HEK293 (cell line): ENCODE measurements around the gene VPS37C.

ENCODE experiments used
- BCL11A ChIP-seq: fragments of 450-650 bp; formaldehyde crosslinking; IDR thresholded peaks from 2 replicates; pipeline ENCODE4 v1.5.1; 2016; ENCODE audit warnings: low read depth, missing biosample characterization, missing genetic modification characterization
- GFI1B ChIP-seq: fragments of 450-650 bp; formaldehyde crosslinking; IDR thresholded peaks from 2 replicates; pipeline ENCODE4 v1.5.1; 2016; ENCODE audit warnings: missing biosample characterization, missing genetic modification characterization
- HOXA7 ChIP-seq: sonication (generic); formaldehyde crosslinking; IDR thresholded peaks from 2 replicates; pipeline ENCODE4 v1.8.1; 2022; ENCODE audit warnings: missing genetic modification reagents, borderline replicate concordance
- IKZF3 ChIP-seq: fragments of 450-650 bp; IDR thresholded peaks from 2 replicates; pipeline ENCODE4 v1.5.0; 2018; ENCODE audit warnings: missing biosample characterization, mild to moderate bottlenecking, missing genetic modification characterization, moderate library complexity
- KLF7 ChIP-seq: fragments of 450-650 bp; formaldehyde crosslinking; IDR thresholded peaks from 2 replicates; pipeline ENCODE4 v1.5.1; 2016; ENCODE audit warnings: missing biosample characterization, missing genetic modification characterization, borderline replicate concordance
- MZF1 ChIP-seq: fragments of 450-650 bp; formaldehyde crosslinking; IDR thresholded peaks from 2 replicates; pipeline ENCODE4 v1.5.1; 2017; ENCODE audit warnings: missing biosample characterization, missing genetic modification characterization, borderline replicate concordance
- OSR2 ChIP-seq: fragments of 450-650 bp; formaldehyde crosslinking; IDR thresholded peaks from 2 replicates; pipeline ENCODE4 v1.5.1; 2016; ENCODE audit warnings: missing biosample characterization, missing genetic modification characterization
- OVOL3 ChIP-seq: fragments of 450-650 bp; formaldehyde crosslinking; IDR thresholded peaks from 2 replicates; pipeline ENCODE4 v1.5.1; 2016; ENCODE audit warnings: missing biosample characterization, missing genetic modification characterization
- SALL2 ChIP-seq: fragments of 450-650 bp; formaldehyde crosslinking; IDR thresholded peaks from 2 replicates; pipeline ENCODE4 v1.5.0; 2017; ENCODE audit warnings: missing biosample characterization, mild to moderate bottlenecking, missing genetic modification characterization, borderline replicate concordance
- SCRT2 ChIP-seq: fragments of 450-650 bp; formaldehyde crosslinking; IDR thresholded peaks from 2 replicates; pipeline ENCODE4 v1.5.1; 2016; ENCODE audit warnings: missing biosample characterization, missing genetic modification characterization
- ZBTB1 ChIP-seq: fragments of 450-650 bp; formaldehyde crosslinking; IDR thresholded peaks from 2 replicates; pipeline ENCODE4 v1.5.1; 2016; ENCODE audit warnings: missing biosample characterization, missing genetic modification characterization
- ZBTB17 ChIP-seq: fragments of 450-650 bp; formaldehyde crosslinking; IDR thresholded peaks from 2 replicates; pipeline ENCODE4 v1.5.1; 2016; ENCODE audit warnings: missing biosample characterization, missing genetic modification characterization
- ZFP37 ChIP-seq: fragments of 450-650 bp; formaldehyde crosslinking; IDR thresholded peaks from 2 replicates; pipeline ENCODE4 v1.5.1; 2016; ENCODE audit warnings: missing biosample characterization, missing genetic modification characterization
- ZFP69B ChIP-seq: fragments of 450-650 bp; formaldehyde crosslinking; IDR thresholded peaks from 2 replicates; pipeline ENCODE4 v1.5.1; 2016; ENCODE audit warnings: missing biosample characterization, missing genetic modification characterization
- ZNF140 ChIP-seq: fragments of 450-650 bp; formaldehyde crosslinking; IDR thresholded peaks from 2 replicates; pipeline ENCODE4 v1.5.1; 2016; ENCODE audit warnings: missing biosample characterization, missing genetic modification characterization
- ZNF266 ChIP-seq: fragments of 450-650 bp; formaldehyde crosslinking; IDR thresholded peaks from 2 replicates; pipeline ENCODE4 v1.5.1; 2016; ENCODE audit warnings: missing biosample characterization, missing genetic modification characterization, low read depth
- ZNF324 ChIP-seq: fragments of 450-650 bp; formaldehyde crosslinking; IDR thresholded peaks from 2 replicates; pipeline ENCODE4 v1.5.1; 2016; ENCODE audit warnings: missing biosample characterization, missing genetic modification characterization
- ZNF335 ChIP-seq: fragments of 450-650 bp; formaldehyde crosslinking; conservative IDR thresholded peaks from 2 replicates; pipeline ENCODE4 v1.5.1; 2016; ENCODE audit warnings: missing biosample characterization, missing genetic modification characterization
- ZNF341 ChIP-seq: fragments of 450-650 bp; formaldehyde crosslinking; IDR thresholded peaks from 2 replicates; pipeline ENCODE4; 2016; ENCODE audit warnings: low read depth, missing biosample characterization, missing genetic modification characterization
- ZNF354C ChIP-seq: fragments of 450-650 bp; formaldehyde crosslinking; IDR thresholded peaks from 2 replicates; pipeline ENCODE4 v1.5.1; 2016; ENCODE audit warnings: missing biosample characterization, missing genetic modification characterization, low read depth, borderline replicate concordance
- ZNF449 ChIP-seq: fragments of 450-650 bp; formaldehyde crosslinking; IDR thresholded peaks from 2 replicates; pipeline ENCODE4 v1.5.1; 2017; ENCODE audit warnings: missing biosample characterization, mild to moderate bottlenecking, missing genetic modification characterization, moderate library complexity
- ZNF548 ChIP-seq: fragments of 450-650 bp; formaldehyde crosslinking; IDR thresholded peaks from 2 replicates; pipeline ENCODE4 v1.5.1; 2016; ENCODE audit warnings: missing biosample characterization, missing genetic modification characterization
- ZNF623 ChIP-seq: fragments of 450-650 bp; formaldehyde crosslinking; IDR thresholded peaks from 2 replicates; pipeline ENCODE4 v1.5.1; 2016; ENCODE audit warnings: missing biosample characterization, missing genetic modification characterization
- ZNF626 ChIP-seq: fragments of 450-650 bp; sonication (Bioruptor Pico); formaldehyde crosslinking; IDR thresholded peaks from 2 replicates; pipeline ENCODE4 v1.5.1; 2018; ENCODE audit warnings: missing biosample characterization, missing genetic modification characterization, inconsistent platforms
- ZNF629 ChIP-seq: fragments of 450-650 bp; formaldehyde crosslinking; IDR thresholded peaks from 2 replicates; pipeline ENCODE4 v1.5.1; 2017; ENCODE audit warnings: missing biosample characterization, missing genetic modification characterization
- ZNF670 ChIP-seq: fragments of 450-650 bp; formaldehyde crosslinking; IDR thresholded peaks from 2 replicates; pipeline ENCODE4 v1.5.1; 2016; ENCODE audit warnings: missing biosample characterization, missing genetic modification characterization, low read depth
- ZNF677 ChIP-seq: fragments of 450-650 bp; IDR thresholded peaks from 2 replicates; pipeline ENCODE4 v1.5.0; 2018; ENCODE audit warnings: missing biosample characterization, mild to moderate bottlenecking, missing genetic modification characterization, moderate library complexity
- ZNF707 ChIP-seq: fragments of 450-650 bp; formaldehyde crosslinking; IDR thresholded peaks from 2 replicates; pipeline ENCODE4 v1.5.1; 2016; ENCODE audit warnings: missing biosample characterization, missing genetic modification characterization
- ZNF843 ChIP-seq: fragments of 450-650 bp; formaldehyde crosslinking; IDR thresholded peaks from 2 replicates; pipeline ENCODE4 v1.5.1; 2016; ENCODE audit warnings: missing biosample characterization, missing genetic modification characterization
- ZSCAN16 ChIP-seq: fragments of 450-650 bp; formaldehyde crosslinking; IDR thresholded peaks from 2 replicates; pipeline ENCODE4 v1.5.1; 2016; ENCODE audit warnings: missing biosample characterization, missing genetic modification characterization
- TF ChIP-seq, protein P1 (sequence below): fragments of 450-650 bp; formaldehyde crosslinking; IDR thresholded peaks from 2 replicates; pipeline ENCODE4 v1.5.1; 2016; ENCODE audit warnings: missing biosample characterization, missing genetic modification characterization, borderline replicate concordance
- TF ChIP-seq, protein P2 (sequence below): fragments of 450-650 bp; formaldehyde crosslinking; IDR thresholded peaks from 2 replicates; pipeline ENCODE4 v1.5.1; 2016; ENCODE audit warnings: missing biosample characterization, missing genetic modification characterization
- TF ChIP-seq, protein P3 (sequence below): fragments of 450-650 bp; formaldehyde crosslinking; IDR thresholded peaks from 2 replicates; pipeline ENCODE4 v1.5.1; 2016; ENCODE audit warnings: missing biosample characterization, missing genetic modification characterization

VPS37C gene

GRCh38 chr11:61129639-61130523 is 31.3 kb downstream of the VPS37C start (continued):
- no peak for TF ChIP-seq OVOL3 (tag by site-specific recombination)
- no peak for TF ChIP-seq GFI1B (tag by site-specific recombination)
- no peak for TF ChIP-seq ZNF707 (tag by site-specific recombination)
- TF ChIP-seq BCL11A (tag by site-specific recombination) = no peak
- TF ChIP-seq ZNF677 (tag by site-specific recombination) = no peak
- peak; percentile 48 for TF ChIP-seq ZNF629 (tag by site-specific recombination)
- no peak for TF ChIP-seq ZNF449 (tag by site-specific recombination)
- no peak for TF ChIP-seq ZSCAN16
- TF ChIP-seq, protein P1, sequence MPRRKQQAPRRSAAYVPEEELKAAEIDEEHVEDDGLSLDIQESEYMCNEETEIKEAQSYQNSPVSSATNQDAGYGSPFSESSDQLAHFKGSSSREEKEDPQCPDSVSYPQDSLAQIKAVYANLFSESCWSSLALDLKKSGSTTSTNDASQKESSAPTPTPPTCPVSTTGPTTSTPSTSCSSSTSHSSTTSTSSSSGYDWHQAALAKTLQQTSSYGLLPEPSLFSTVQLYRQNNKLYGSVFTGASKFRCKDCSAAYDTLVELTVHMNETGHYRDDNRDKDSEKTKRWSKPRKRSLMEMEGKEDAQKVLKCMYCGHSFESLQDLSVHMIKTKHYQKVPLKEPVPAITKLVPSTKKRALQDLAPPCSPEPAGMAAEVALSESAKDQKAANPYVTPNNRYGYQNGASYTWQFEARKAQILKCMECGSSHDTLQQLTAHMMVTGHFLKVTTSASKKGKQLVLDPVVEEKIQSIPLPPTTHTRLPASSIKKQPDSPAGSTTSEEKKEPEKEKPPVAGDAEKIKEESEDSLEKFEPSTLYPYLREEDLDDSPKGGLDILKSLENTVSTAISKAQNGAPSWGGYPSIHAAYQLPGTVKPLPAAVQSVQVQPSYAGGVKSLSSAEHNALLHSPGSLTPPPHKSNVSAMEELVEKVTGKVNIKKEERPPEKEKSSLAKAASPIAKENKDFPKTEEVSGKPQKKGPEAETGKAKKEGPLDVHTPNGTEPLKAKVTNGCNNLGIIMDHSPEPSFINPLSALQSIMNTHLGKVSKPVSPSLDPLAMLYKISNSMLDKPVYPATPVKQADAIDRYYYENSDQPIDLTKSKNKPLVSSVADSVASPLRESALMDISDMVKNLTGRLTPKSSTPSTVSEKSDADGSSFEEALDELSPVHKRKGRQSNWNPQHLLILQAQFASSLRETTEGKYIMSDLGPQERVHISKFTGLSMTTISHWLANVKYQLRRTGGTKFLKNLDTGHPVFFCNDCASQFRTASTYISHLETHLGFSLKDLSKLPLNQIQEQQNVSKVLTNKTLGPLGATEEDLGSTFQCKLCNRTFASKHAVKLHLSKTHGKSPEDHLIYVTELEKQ = no peak
- no peak for TF ChIP-seq ZNF626 (tag by site-specific recombination)
- TF ChIP-seq SALL2 (tag by site-specific recombination) = no peak
- peak; percentile 33; the same call in 1 of the 2 replicates for TF ChIP-seq ZNF341
- no peak for TF ChIP-seq ZNF623 (tag by site-specific recombination)
- TF ChIP-seq, protein P2, sequence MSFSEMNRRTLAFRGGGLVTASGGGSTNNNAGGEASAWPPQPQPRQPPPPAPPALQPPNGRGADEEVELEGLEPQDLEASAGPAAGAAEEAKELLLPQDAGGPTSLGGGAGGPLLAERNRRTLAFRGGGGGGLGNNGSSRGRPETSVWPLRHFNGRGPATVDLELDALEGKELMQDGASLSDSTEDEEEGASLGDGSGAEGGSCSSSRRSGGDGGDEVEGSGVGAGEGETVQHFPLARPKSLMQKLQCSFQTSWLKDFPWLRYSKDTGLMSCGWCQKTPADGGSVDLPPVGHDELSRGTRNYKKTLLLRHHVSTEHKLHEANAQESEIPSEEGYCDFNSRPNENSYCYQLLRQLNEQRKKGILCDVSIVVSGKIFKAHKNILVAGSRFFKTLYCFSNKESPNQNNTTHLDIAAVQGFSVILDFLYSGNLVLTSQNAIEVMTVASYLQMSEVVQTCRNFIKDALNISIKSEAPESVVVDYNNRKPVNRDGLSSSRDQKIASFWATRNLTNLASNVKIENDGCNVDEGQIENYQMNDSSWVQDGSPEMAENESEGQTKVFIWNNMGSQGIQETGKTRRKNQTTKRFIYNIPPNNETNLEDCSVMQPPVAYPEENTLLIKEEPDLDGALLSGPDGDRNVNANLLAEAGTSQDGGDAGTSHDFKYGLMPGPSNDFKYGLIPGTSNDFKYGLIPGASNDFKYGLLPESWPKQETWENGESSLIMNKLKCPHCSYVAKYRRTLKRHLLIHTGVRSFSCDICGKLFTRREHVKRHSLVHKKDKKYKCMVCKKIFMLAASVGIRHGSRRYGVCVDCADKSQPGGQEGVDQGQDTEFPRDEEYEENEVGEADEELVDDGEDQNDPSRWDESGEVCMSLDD (tag by site-specific recombination) = no peak
- TF ChIP-seq HOXA7 (CRISPR knock-in tag) = no peak
- no peak for TF ChIP-seq OSR2 (tag by site-specific recombination)
- peak; percentile 54; the same call in 1 of the 2 replicates for TF ChIP-seq SCRT2 (tag by site-specific recombination)
- peak; percentile 46 for TF ChIP-seq IKZF3
- no peak for TF ChIP-seq ZNF670 (tag by site-specific recombination)
- TF ChIP-seq ZNF548 = no peak
- TF ChIP-seq ZBTB1 (tag by site-specific recombination) = no peak
- peak; percentile 78 for TF ChIP-seq ZBTB17 (tag by site-specific recombination)
- TF ChIP-seq ZNF354C (tag by site-specific recombination) = no peak
- no peak for TF ChIP-seq ZNF266 (tag by site-specific recombination)
- TF ChIP-seq, protein P3, sequence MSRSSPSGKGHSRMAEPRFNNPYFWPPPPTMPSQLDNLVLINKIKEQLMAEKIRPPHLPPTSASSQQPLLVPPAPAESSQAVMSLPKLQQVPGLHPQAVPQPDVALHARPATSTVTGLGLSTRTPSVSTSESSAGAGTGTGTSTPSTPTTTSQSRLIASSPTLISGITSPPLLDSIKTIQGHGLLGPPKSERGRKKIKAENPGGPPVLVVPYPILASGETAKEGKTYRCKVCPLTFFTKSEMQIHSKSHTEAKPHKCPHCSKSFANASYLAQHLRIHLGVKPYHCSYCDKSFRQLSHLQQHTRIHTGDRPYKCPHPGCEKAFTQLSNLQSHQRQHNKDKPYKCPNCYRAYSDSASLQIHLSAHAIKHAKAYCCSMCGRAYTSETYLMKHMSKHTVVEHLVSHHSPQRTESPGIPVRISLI (tag by site-specific recombination) = no peak
- no peak for TF ChIP-seq ZFP69B (tag by site-specific recombination)
- peak; percentile 71; the same call in 1 of the 2 replicates for TF ChIP-seq ZNF324 (tag by site-specific recombination)
- no peak for TF ChIP-seq MZF1 (tag by site-specific recombination)
- TF ChIP-seq KLF7 (tag by site-specific recombination) = no peak
- peak; percentile 50 for TF ChIP-seq ZNF335 (tag by site-specific recombination)
- TF ChIP-seq ZNF140 (tag by site-specific recombination) = no peak
- TF ChIP-seq ZFP37 (tag by site-specific recombination) = no peak
- TF ChIP-seq ZNF843 = no peak
